DOHH2 (cell line): ENCODE data around the gene STK32B.

ENCODE experiments used
- H3F3A ChIP-seq: fragments of 200-600 bp; sonication (generic), shearing (Covaris generic); 2 replicates; pipeline ENCODE4 v1.6.0; 2016; ENCODE audit warnings: antibody characterized with exemption, mild to moderate bottlenecking; ENCODE audit not compliant: control insufficient read depth, insufficient read depth
- H3K27ac ChIP-seq: fragments of 200-600 bp; sonication (generic); 2 replicates; pipeline ENCODE4 v1.5.1; 2014; ENCODE audit warnings: low read depth, mild to moderate bottlenecking, low read length, moderate library complexity
- H3K27me3 ChIP-seq: fragments of 200-600 bp; sonication (generic); 2 replicates; pipeline ENCODE4 v1.6.1; 2014; ENCODE audit warnings: mild to moderate bottlenecking, low read length, mixed read lengths; ENCODE audit not compliant: control insufficient read depth
- H3K36me3 ChIP-seq: fragments of 200-600 bp; sonication (generic); 2 replicates; pipeline ENCODE4 v1.6.1; 2014; ENCODE audit warnings: mild to moderate bottlenecking, low read length, moderate library complexity, mixed read lengths; ENCODE audit not compliant: control insufficient read depth
- H3K4me1 ChIP-seq: fragments of 200-600 bp; sonication (generic); 2 replicates; pipeline ENCODE4 v1.6.1; 2014; ENCODE audit warnings: mild to moderate bottlenecking, low read length, mixed read lengths; ENCODE audit not compliant: control insufficient read depth
- H3K4me2 ChIP-seq: fragments of 200-600 bp; sonication (generic); 2 replicates; pipeline ENCODE4 v1.6.0; 2014; ENCODE audit warnings: mild to moderate bottlenecking, low read length, moderate library complexity
- H3K4me3 ChIP-seq: fragments of 200-600 bp; sonication (generic); 2 replicates; pipeline ENCODE4 v1.5.1; 2014; ENCODE audit warnings: mild to moderate bottlenecking, low read length, mixed read lengths
- H3K79me2 ChIP-seq: fragments of 200-600 bp; sonication (generic); 2 replicates; pipeline ENCODE4 v1.6.1; 2014; ENCODE audit warnings: mild to moderate bottlenecking, low read length, mixed read lengths; ENCODE audit not compliant: control insufficient read depth
- H3K9me2 ChIP-seq: fragments of 200-600 bp; sonication (generic); replicated peaks from 2 replicates; pipeline ENCODE4 v1.6.1; 2014; ENCODE audit warnings: mild to moderate bottlenecking, low read length, mixed read lengths; ENCODE audit not compliant: control insufficient read depth
- H3K9me3 ChIP-seq: fragments of 200-600 bp; sonication (generic); 2 replicates; pipeline ENCODE4 v1.6.1; 2014; ENCODE audit warnings: antibody characterized with exemption, low read length, mixed read lengths; ENCODE audit not compliant: control insufficient read depth, insufficient read depth
- H4K20me1 ChIP-seq: fragments of 200-600 bp; sonication (generic); 2 replicates; pipeline ENCODE4 v1.6.0; 2014; ENCODE audit warnings: low read depth, mild to moderate bottlenecking, antibody characterized with exemption, low read length, moderate library complexity; ENCODE audit not compliant: control insufficient read depth, insufficient read depth
- CTCF ChIP-seq: fragments of 200-600 bp; sonication (generic); IDR thresholded peaks from one replicate; pipeline ENCODE4 v1.5.1; 2014; ENCODE audit warnings: antibody characterized with exemption, mild to moderate bottlenecking, low read depth, low read length; ENCODE audit not compliant: poor library complexity, severe bottlenecking
- EZH2phosphoT487 ChIP-seq: fragments of 200-600 bp; sonication (generic); IDR thresholded peaks from 2 replicates; pipeline ENCODE4 v1.6.1; 2017; ENCODE audit warnings: borderline replicate concordance, mild to moderate bottlenecking, antibody characterized with exemption, low read length, moderate library complexity, mixed read lengths

Gene STK32B

GRCh38 chr4:5044341-5044740 is 6.9 kb upstream of the STK32B start:
- TF ChIP-seq CTCF = no peak
- no peak for TF ChIP-seq EZH2phosphoT487
- no peak overlapping the region for H3K4me3 ChIP-seq
- no peak overlapping the region for H3K4me2 ChIP-seq
- no peak overlapping the region for H3K27ac ChIP-seq
- no peaks in the 10 kb centered on the region for H3K36me3 ChIP-seq
- H3K9me3 ChIP-seq = no peaks in the 10 kb centered on the region
- H3K79me2 ChIP-seq = no peaks in the 10 kb centered on the region
- no peaks in the 10 kb centered on the region for H3K27me3 ChIP-seq
- H3F3A ChIP-seq = no peaks in the 10 kb centered on the region
- no peaks in the 10 kb centered on the region for H3K9me2 ChIP-seq
- peaks cover 8% of the 10 kb centered on the region for H3K4me1 ChIP-seq
- H4K20me1 ChIP-seq = no peaks in the 10 kb centered on the region

GRCh38 chr4:5045097-5045496 is 6.2 kb upstream of the STK32B start:
- no peak overlapping the region for H3K27ac ChIP-seq
- H3K4me1 ChIP-seq = peaks cover 8% of the 10 kb centered on the region
- no peaks in the 10 kb centered on the region for H3K79me2 ChIP-seq
- no peaks in the 10 kb centered on the region for H4K20me1 ChIP-seq
- H3K27me3 ChIP-seq = no peaks in the 10 kb centered on the region
- TF ChIP-seq CTCF (no peak), EZH2phosphoT487 (no peak)
- H3K4me3 ChIP-seq = no peak overlapping the region
- H3K4me2 ChIP-seq = no peak overlapping the region
- H3K9me3 ChIP-seq = no peaks in the 10 kb centered on the region
- H3K9me2 ChIP-seq = no peaks in the 10 kb centered on the region
- no peaks in the 10 kb centered on the region for H3K36me3 ChIP-seq
- no peaks in the 10 kb centered on the region for H3F3A ChIP-seq

GRCh38 chr4:5048721-5049120 is 2.6 kb upstream of the STK32B start:
- Histone ChIP-seq H3K9me2 (no peaks in the 10 kb centered on the region), H4K20me1 (no peaks in the 10 kb centered on the region), H3K27ac (no peak overlapping the region), H3K4me2 (no peak overlapping the region), H3F3A (no peaks in the 10 kb centered on the region), H3K27me3 (no peaks in the 10 kb centered on the region), H3K4me1 (peaks cover 8% of the 10 kb centered on the region), H3K79me2 (no peaks in the 10 kb centered on the region), H3K9me3 (no peaks in the 10 kb centered on the region), H3K36me3 (no peaks in the 10 kb centered on the region), H3K4me3 (no peak overlapping the region)
- TF ChIP-seq EZH2phosphoT487 (no peak), CTCF (no peak)
